H1 (cell line): Measurements from ENCODE around the gene ZNF609. TPM values are rescaled to one million over a fixed set of nuclear protein-coding genes. Genes with fewer than 3 reads are reported as not detected.

Source experiments
- EP300 ChIP-seq, 2 experiments: IDR thresholded peaks; 1 replicate in 1 of 2; 2 replicates in 1 of 2; pipeline ENCODE4 v1.6.1; 2011 to 2012; ENCODE audit warnings: low read depth in 2 of 2, low read length in 2 of 2, mild to moderate bottlenecking in 2 of 2, borderline replicate concordance in 1 of 2, inconsistent platforms in 1 of 2, moderate library complexity in 1 of 2
- GABPA ChIP-seq: IDR thresholded peaks from 2 replicates; pipeline ENCODE4 v1.6.1; 2011; ENCODE audit warnings: mild to moderate bottlenecking, low read length, moderate library complexity, borderline replicate concordance; ENCODE audit not compliant: insufficient read depth
- HDAC6 ChIP-seq: IDR thresholded peaks from one replicate; pipeline ENCODE4 v1.7.1; 2012; ENCODE audit warnings: low read depth, mild to moderate bottlenecking, inconsistent platforms, low read length, moderate library complexity
- NRF1 ChIP-seq: IDR thresholded peaks from 2 replicates; pipeline ENCODE4 v1.6.1; 2011; ENCODE audit warnings: mild to moderate bottlenecking, low read depth, low read length, improper control_type of control experiment
- POLR2A ChIP-seq, 2 experiments: IDR thresholded peaks; 1 replicate in 1 of 2; 2 replicates in 1 of 2; pipeline ENCODE4 v1.6.1; 2011; ENCODE audit warnings: low read depth in 2 of 2, low read length in 2 of 2, mild to moderate bottlenecking in 2 of 2; ENCODE audit errors: control extremely low read depth in 1 of 2
- RAD21 ChIP-seq, 2 experiments: IDR thresholded peaks in 1 of 2; conservative IDR thresholded peaks in 1 of 2; 2 replicates each; pipeline ENCODE4 v1.6.1; 2011; ENCODE audit warnings: low read depth in 2 of 2, low read length in 2 of 2, improper control_type of control experiment in 1 of 2, inconsistent platforms in 1 of 2, mild to moderate bottlenecking in 1 of 2, moderate library complexity in 1 of 2
- SIX5 ChIP-seq: IDR thresholded peaks from 2 replicates; pipeline ENCODE4 v1.6.1; 2011; ENCODE audit warnings: mild to moderate bottlenecking, low read depth, low read length
- SP1 ChIP-seq: IDR thresholded peaks from 2 replicates; pipeline ENCODE4 v1.6.1; 2011; ENCODE audit warnings: low read depth, low read length
- polyA plus RNA-seq, 7 experiments: library from polyadenylated mRNA; depleted of rRNA in 3 of 7; stranded (reverse) in 5 of 7; unstranded in 2 of 7; fragments of >200 nt in 5 of 7; fragments of 200-250 nt in 2 of 7; gene quantifications; 1 replicate in 5 of 7; 2 replicates in 1 of 7; 4 replicates in 1 of 7; pipeline versions ENCODE4 v1.2.1 to v1.2.3, GENCODE V29; 2011 to 2013; ENCODE audit warnings: missing spikeins in 2 of 7, mixed read lengths in 2 of 7
- total RNA-seq: library from RNA; stranded (reverse); fragmentation: NEBNext Ultra II Directional; extraction: Animal tissue kit (Norgen Biotek cat#: 25700); gene quantifications from 2 replicates; pipeline ENCODE4 v1.2.1, GENCODE V29; 2021
- TF ChIP-seq, protein P1 (sequence below): fragments of 300-600 bp; sonication (generic); IDR thresholded peaks from 2 replicates; pipeline ENCODE4 v1.7.1; 2012; ENCODE audit warnings: low read length, moderate library complexity, mild to moderate bottlenecking, inconsistent platforms; ENCODE audit not compliant: insufficient replicate concordance

The ZNF609 gene
- total and polyA plus RNA-seq, 2 of the 8 experiments (the other 6 are each of a cell fraction or from before 2014, with no cell fraction given), result 15.5 to 47.8 TPM

DNA sequence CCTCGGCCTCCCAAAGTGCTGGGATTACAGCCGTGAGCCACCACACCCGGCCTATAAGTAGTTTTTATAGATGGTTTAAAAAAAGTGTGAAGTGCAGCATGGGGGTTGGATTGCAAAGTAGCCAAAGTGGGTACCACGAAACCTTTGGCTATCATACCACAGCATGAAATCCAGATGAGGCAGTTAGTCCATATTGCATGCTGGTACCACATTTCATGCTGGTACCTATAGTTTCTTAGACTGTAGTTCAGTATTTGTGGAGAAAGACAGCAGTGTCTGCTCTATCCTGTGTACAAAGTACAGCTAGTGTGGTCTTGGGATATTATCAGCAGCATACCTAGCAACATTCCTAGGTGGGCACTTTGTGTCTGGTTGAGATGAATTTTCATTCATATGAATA is 11.8 kb downstream of the ZNF609 start (continued):
- TF ChIP-seq, protein P1, sequence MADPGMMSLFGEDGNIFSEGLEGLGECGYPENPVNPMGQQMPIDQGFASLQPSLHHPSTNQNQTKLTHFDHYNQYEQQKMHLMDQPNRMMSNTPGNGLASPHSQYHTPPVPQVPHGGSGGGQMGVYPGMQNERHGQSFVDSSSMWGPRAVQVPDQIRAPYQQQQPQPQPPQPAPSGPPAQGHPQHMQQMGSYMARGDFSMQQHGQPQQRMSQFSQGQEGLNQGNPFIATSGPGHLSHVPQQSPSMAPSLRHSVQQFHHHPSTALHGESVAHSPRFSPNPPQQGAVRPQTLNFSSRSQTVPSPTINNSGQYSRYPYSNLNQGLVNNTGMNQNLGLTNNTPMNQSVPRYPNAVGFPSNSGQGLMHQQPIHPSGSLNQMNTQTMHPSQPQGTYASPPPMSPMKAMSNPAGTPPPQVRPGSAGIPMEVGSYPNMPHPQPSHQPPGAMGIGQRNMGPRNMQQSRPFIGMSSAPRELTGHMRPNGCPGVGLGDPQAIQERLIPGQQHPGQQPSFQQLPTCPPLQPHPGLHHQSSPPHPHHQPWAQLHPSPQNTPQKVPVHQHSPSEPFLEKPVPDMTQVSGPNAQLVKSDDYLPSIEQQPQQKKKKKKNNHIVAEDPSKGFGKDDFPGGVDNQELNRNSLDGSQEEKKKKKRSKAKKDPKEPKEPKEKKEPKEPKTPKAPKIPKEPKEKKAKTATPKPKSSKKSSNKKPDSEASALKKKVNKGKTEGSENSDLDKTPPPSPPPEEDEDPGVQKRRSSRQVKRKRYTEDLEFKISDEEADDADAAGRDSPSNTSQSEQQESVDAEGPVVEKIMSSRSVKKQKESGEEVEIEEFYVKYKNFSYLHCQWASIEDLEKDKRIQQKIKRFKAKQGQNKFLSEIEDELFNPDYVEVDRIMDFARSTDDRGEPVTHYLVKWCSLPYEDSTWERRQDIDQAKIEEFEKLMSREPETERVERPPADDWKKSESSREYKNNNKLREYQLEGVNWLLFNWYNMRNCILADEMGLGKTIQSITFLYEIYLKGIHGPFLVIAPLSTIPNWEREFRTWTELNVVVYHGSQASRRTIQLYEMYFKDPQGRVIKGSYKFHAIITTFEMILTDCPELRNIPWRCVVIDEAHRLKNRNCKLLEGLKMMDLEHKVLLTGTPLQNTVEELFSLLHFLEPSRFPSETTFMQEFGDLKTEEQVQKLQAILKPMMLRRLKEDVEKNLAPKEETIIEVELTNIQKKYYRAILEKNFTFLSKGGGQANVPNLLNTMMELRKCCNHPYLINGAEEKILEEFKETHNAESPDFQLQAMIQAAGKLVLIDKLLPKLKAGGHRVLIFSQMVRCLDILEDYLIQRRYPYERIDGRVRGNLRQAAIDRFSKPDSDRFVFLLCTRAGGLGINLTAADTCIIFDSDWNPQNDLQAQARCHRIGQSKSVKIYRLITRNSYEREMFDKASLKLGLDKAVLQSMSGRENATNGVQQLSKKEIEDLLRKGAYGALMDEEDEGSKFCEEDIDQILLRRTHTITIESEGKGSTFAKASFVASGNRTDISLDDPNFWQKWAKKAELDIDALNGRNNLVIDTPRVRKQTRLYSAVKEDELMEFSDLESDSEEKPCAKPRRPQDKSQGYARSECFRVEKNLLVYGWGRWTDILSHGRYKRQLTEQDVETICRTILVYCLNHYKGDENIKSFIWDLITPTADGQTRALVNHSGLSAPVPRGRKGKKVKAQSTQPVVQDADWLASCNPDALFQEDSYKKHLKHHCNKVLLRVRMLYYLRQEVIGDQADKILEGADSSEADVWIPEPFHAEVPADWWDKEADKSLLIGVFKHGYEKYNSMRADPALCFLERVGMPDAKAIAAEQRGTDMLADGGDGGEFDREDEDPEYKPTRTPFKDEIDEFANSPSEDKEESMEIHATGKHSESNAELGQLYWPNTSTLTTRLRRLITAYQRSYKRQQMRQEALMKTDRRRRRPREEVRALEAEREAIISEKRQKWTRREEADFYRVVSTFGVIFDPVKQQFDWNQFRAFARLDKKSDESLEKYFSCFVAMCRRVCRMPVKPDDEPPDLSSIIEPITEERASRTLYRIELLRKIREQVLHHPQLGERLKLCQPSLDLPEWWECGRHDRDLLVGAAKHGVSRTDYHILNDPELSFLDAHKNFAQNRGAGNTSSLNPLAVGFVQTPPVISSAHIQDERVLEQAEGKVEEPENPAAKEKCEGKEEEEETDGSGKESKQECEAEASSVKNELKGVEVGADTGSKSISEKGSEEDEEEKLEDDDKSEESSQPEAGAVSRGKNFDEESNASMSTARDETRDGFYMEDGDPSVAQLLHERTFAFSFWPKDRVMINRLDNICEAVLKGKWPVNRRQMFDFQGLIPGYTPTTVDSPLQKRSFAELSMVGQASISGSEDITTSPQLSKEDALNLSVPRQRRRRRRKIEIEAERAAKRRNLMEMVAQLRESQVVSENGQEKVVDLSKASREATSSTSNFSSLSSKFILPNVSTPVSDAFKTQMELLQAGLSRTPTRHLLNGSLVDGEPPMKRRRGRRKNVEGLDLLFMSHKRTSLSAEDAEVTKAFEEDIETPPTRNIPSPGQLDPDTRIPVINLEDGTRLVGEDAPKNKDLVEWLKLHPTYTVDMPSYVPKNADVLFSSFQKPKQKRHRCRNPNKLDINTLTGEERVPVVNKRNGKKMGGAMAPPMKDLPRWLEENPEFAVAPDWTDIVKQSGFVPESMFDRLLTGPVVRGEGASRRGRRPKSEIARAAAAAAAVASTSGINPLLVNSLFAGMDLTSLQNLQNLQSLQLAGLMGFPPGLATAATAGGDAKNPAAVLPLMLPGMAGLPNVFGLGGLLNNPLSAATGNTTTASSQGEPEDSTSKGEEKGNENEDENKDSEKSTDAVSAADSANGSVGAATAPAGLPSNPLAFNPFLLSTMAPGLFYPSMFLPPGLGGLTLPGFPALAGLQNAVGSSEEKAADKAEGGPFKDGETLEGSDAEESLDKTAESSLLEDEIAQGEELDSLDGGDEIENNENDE, result no peak
- TF ChIP-seq POLR2A (IDR thresholded peaks at IDR 0.05; ENCODE audit: control extremely low read depth in 1 of 2, low read depth in 2 of 2, low read length in 2 of 2), result no peak
- TF ChIP-seq SIX5, result no peak
- no peak for TF ChIP-seq RAD21 (IDR thresholded peaks at IDR 0.05 in 1 of 2, conservative IDR thresholded peaks at IDR 0.05 in 1 of 2; ENCODE audit: low read depth in 2 of 2, low read length in 2 of 2)
- TF ChIP-seq GABPA, result no peak
- no peak for TF ChIP-seq HDAC6
- TF ChIP-seq NRF1, result no peak
- TF ChIP-seq SP1, result no peak
- no peak for TF ChIP-seq EP300 (IDR thresholded peaks at IDR 0.05; ENCODE audit: borderline replicate concordance in 1 of 2, low read depth in 2 of 2, low read length in 2 of 2)
- TF ChIP-seq, all 59 proteins: peak for 0
